Breast epithelium (tissue), 4 donors: ENCODE data around the gene MEAK7. TPM values are rescaled to one million over a fixed set of nuclear protein-coding genes. Genes with fewer than 3 reads are reported as not detected.

ENCODE experiments used
- DNase-seq, 2 donors: peaks; one replicate each; pipeline ENCODE4 v3.0.0-alpha.2; 2019; ENCODE audit warnings: low spot score in 2 of 2
- H3K27ac ChIP-seq, 2 donors: fragments of 200-600 bp; sonication (generic) in 1 of 2; one replicate each; pipeline ENCODE4 v1.5.1; 2016 to 2019; ENCODE audit warnings: mild to moderate bottlenecking in 1 of 2
- H3K27me3 ChIP-seq, 2 donors: fragments of 200-600 bp; sonication (generic) in 1 of 2; one replicate each; pipeline versions ENCODE4 v1.5.1 to v1.6.0; 2017 to 2019; ENCODE audit warnings: control low read depth in 1 of 2, mild to moderate bottlenecking in 1 of 2
- H3K36me3 ChIP-seq: fragments of 200-600 bp; one replicate; pipeline ENCODE4 v1.5.1; 2019
- H3K4me1 ChIP-seq, 2 donors: fragments of 200-600 bp; sonication (generic); one replicate each; pipeline ENCODE4 v1.5.1; 2016 to 2019; ENCODE audit warnings: control low read depth in 1 of 2
- H3K4me3 ChIP-seq, 3 donors: fragments of 200-600 bp; sonication (generic); 1 replicate in 2 of 3; 2 replicates in 1 of 3; pipeline ENCODE4 v1.5.1; 2016 to 2019; ENCODE audit warnings: mild to moderate bottlenecking in 3 of 3, moderate library complexity in 2 of 3
- H3K9me3 ChIP-seq, 2 donors: fragments of 200-600 bp; sonication (generic) in 1 of 2; one replicate each; pipeline ENCODE4 v1.5.1; 2016 to 2019; ENCODE audit warnings: control low read depth in 1 of 2
- POLR2A ChIP-seq: fragments of 450-650 bp; IDR thresholded peaks from one replicate; pipeline ENCODE4 v1.6.1; 2016; ENCODE audit warnings: antibody characterized with exemption, mild to moderate bottlenecking, moderate library complexity
- POLR2AphosphoS5 ChIP-seq, 3 donors: sonication (generic); formaldehyde crosslinking; IDR thresholded peaks; one replicate each; pipeline ENCODE4 v1.6.1; 2017; ENCODE audit warnings: antibody characterized with exemption in 3 of 3
- intact Hi-C: fragments of 100-400 bp; cut with DNase I; formaldehyde crosslinking; loops from one replicate; pipeline ENCODE4 v1.15.1; 2023; ENCODE audit warnings: low total_unique reads
- total RNA-seq, 3 donors: library from RNA; depleted of rRNA; stranded (reverse); fragments of >200 nt; gene quantifications; one replicate each; pipeline ENCODE4 v1.1.0, GENCODE V29; 2016
- TF ChIP-seq, protein P1 (sequence below), 3 donors: fragments of 450-650 bp; IDR thresholded peaks; one replicate each; pipeline ENCODE4 v1.5.1; 2016 to 2017; ENCODE audit warnings: antibody characterized with exemption in 3 of 3, mild to moderate bottlenecking in 3 of 3, moderate library complexity in 3 of 3

Gene MEAK7
- total RNA-seq, 3 donors from 2014 or later = 8.8 to 38.1 (median 17.4) TPM

DNA sequence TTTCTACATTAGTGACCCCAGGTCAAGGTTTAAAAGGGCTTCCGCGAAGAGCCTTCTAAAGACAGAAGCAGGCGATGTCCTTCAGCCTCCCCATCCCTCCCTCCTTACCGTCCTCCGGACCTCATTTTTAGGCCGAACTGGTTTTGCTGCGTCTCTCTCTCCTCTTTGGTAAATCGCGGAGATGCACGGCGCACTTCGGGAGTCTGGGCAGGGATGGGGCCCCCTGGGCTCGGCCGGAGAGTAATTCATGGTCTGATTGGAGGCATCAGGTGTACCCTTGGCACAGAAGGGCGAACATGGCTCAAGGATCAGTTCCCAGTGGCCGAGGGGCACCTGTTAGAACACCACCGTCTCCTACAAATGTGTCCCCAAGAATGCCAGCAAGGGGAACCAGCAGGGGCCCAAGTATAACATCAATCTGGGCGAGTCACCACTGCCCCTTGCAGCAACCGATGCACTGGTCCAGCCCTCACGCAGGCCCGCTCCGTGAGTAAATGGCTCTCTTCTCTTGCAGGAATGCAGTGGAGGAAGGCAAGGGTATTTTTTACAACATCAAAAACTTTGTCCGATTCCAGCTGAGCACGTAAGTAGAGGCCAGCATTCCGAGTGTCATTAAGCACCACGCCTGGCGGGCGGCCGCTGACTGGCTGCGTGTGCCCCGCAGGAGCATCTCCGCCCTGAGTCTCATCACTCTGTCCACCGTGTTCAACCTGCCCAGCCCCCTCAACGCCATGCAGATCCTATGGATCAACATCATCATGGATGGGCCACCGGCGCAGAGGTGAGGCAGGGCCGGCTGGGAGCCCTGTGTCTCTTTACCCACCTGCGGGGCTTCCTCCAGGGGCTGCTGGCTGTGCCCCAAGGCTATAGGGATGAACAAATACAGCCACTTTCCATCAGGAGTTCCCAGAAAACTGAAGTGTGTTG, 45.6 kb downstream of the MEAK7 start:
- Histone ChIP-seq H3K27me3 (no peaks in the 10 kb centered on the region), H3K4me3 (no peak overlapping the region), H3K9me3 (no peaks in the 10 kb centered on the region), H3K27ac (no peak overlapping the region), H3K36me3 (no peaks in the 10 kb centered on the region), H3K4me1 (no peaks in the 10 kb centered on the region)
- DNase-seq = peak in 1 of 2 donors; percentile 30
- intact Hi-C loops = no loop called here
- TF ChIP-seq POLR2A = no peak
- TF ChIP-seq POLR2AphosphoS5 (IDR thresholded peaks at IDR 0.05) = no peak
- TF ChIP-seq, protein P1, sequence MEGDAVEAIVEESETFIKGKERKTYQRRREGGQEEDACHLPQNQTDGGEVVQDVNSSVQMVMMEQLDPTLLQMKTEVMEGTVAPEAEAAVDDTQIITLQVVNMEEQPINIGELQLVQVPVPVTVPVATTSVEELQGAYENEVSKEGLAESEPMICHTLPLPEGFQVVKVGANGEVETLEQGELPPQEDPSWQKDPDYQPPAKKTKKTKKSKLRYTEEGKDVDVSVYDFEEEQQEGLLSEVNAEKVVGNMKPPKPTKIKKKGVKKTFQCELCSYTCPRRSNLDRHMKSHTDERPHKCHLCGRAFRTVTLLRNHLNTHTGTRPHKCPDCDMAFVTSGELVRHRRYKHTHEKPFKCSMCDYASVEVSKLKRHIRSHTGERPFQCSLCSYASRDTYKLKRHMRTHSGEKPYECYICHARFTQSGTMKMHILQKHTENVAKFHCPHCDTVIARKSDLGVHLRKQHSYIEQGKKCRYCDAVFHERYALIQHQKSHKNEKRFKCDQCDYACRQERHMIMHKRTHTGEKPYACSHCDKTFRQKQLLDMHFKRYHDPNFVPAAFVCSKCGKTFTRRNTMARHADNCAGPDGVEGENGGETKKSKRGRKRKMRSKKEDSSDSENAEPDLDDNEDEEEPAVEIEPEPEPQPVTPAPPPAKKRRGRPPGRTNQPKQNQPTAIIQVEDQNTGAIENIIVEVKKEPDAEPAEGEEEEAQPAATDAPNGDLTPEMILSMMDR (IDR thresholded peaks at IDR 0.05) = no peak

DNA sequence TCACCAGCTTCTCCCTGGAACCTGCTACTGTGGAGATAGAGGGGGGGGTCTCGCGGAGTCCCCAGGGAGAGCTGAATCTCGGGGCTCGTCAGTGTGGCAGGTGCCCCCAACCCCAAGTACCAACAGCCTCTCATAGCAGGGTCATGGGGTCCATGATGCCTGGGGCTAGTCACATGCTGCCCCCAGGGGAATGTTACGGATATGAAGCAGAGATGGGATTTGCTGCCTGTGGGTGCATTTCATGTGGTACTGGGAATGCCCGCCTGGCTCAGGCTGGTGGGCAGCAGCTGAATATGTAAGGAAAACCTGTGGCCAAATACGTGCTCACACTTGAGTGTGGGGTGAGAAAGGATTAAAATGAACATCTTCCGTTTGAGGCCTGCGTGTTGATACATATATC, 49.4 kb downstream of the MEAK7 start:
- Histone ChIP-seq H3K27me3 (no peaks in the 10 kb centered on the region), H3K9me3 (no peaks in the 10 kb centered on the region), H3K36me3 (no peaks in the 10 kb centered on the region), H3K27ac (no peak overlapping the region), H3K4me1 (no peaks in the 10 kb centered on the region), H3K4me3 (no peak overlapping the region)
- peak in 1 of 2 donors; percentile 47 for DNase-seq
- TF ChIP-seq POLR2A (no peak), POLR2AphosphoS5 (IDR thresholded peaks at IDR 0.05) (no peak)
- TF ChIP-seq, protein P1 (IDR thresholded peaks at IDR 0.05) = no peak
- intact Hi-C loops = no loop called here

Other genes with a start within 250 kb of the MEAK7 start
- gene WFDC1, start 209.8 kb downstream of the MEAK7 start, total RNA-seq = 1 to 10 TPM in 2 of 3 donors, under 1 TPM in 1; 0.16 to 3.3 (median 1.3) TPM
- 10 to 100 TPM in 1 of 3 donors, 1 to 10 TPM in 1, not detected in 1; 6.0 to 28.5 TPM for gene ATP2C2, start 136.1 kb downstream of the MEAK7 start, total RNA-seq
- gene COTL1, start 113.4 kb upstream of the MEAK7 start, total RNA-seq = 10 to 100 TPM; 22.0 to 49.2 (median 44.6) TPM
- 10 to 100 TPM; 51.5 to 61.4 (median 59.4) TPM for gene KLHL36, start 143.9 kb upstream of the MEAK7 start, total RNA-seq
- gene USP10, start 195.3 kb upstream of the MEAK7 start, total RNA-seq = 10 to 100 TPM; 30.4 to 70.8 (median 51.5) TPM